HepG2 (cell line): ENCODE results near the gene HLA-DRB1. TPM values are rescaled to one million over a fixed set of nuclear protein-coding genes. Genes with fewer than 3 reads are reported as not detected.

Experiments
- ATAC-seq: fragments of 200-7000 bp; cut with Tn5 transposase; 3 replicates; pipeline ENCODE4 v1.9.1; 2020; ENCODE audit warnings: mild to moderate bottlenecking, moderate library complexity
- BruUV-seq: library from RNA; stranded (reverse); fragments of 400-500 nt; replicated peaks from 2 replicates; lab custom pipeline; 2021; lab: Mats Ljungman, UMichigan
- CTCF ChIA-PET: fragments of 300-600 bp; formaldehyde crosslinking; extraction: SDS; loops from one replicate; lab custom pipeline; 2021; ENCODE audit warnings: low total read pairs, inconsistent platforms, low intra/inter-chr PET ratio; lab: Yijun Ruan, JAX
- POLR2A ChIA-PET: fragments of 350-600 bp; sonication (Branson Sonifier 250); formaldehyde crosslinking; loops from one replicate; lab custom pipeline; 2020; ENCODE audit warnings: antibody characterized with exemption, inconsistent platforms; lab: Yijun Ruan, JAX
- DNase-seq: peaks from one replicate; pipeline ENCODE4 v3.0.0-alpha.2; 2015; ENCODE audit warnings: low spot score
- FAIRE-seq: peaks from 3 replicates; lab custom pipeline; 2011; peaks lifted over from hg19 to GRCh38; lab: Jason Lieb, UNC
- H2AFZ ChIP-seq: one replicate; pipeline ENCODE4 v1.6.1; 2011; ENCODE audit warnings: low read length, inconsistent platforms
- H3K27ac ChIP-seq: fragments of 300-600 bp; 3 replicates; pipeline ENCODE4 v1.8.0; 2011; ENCODE audit warnings: mixed run types, mild to moderate bottlenecking, mixed read lengths, low read length, inconsistent platforms; ENCODE audit not compliant: insufficient read depth; ENCODE audit errors: extremely low read length
- H3K27me3 ChIP-seq, 2 experiments: fragments of 200-600 bp in 1 of 2; 2 replicates in 1 of 2; 3 replicates in 1 of 2; pipeline versions ENCODE4 v1.6.0 to v1.8.0; 2011; ENCODE audit warnings: low read length in 2 of 2, mild to moderate bottlenecking in 2 of 2, moderate library complexity in 2 of 2, inconsistent platforms in 1 of 2; ENCODE audit not compliant: insufficient read depth in 2 of 2, control insufficient read depth in 1 of 2
- H3K36me3 ChIP-seq, 2 experiments: fragments of 200-600 bp in 1 of 2; replicated peaks in 1 of 2; 2 replicates in 1 of 2; 3 replicates in 1 of 2; pipeline versions ENCODE4 v1.5.1 to v1.8.0; 2011; ENCODE audit warnings: low read length in 2 of 2, inconsistent platforms in 1 of 2; ENCODE audit not compliant: insufficient read depth in 2 of 2, control insufficient read depth in 1 of 2
- H3K4me1 ChIP-seq: 2 replicates; pipeline ENCODE4 v1.5.1; 2012; ENCODE audit warnings: low read length, inconsistent platforms; ENCODE audit not compliant: insufficient read depth
- H3K4me2 ChIP-seq: 2 replicates; pipeline ENCODE4 v1.6.0; 2011; ENCODE audit warnings: low read depth, low read length, inconsistent platforms
- H3K4me3 ChIP-seq, 3 experiments: fragments of 200-600 bp in 1 of 3; sonication (generic), shearing (Covaris generic) in 1 of 3; replicated peaks in 1 of 3; 2 replicates each; pipeline ENCODE4 v1.5.1; 2011 to 2016; ENCODE audit warnings: low read length in 3 of 3, inconsistent platforms in 2 of 3, low read depth in 2 of 3, mild to moderate bottlenecking in 2 of 3, control low read depth in 1 of 3, mixed read lengths in 1 of 3; ENCODE audit not compliant: insufficient read depth in 1 of 3
- H3K79me2 ChIP-seq: one replicate; pipeline ENCODE4 v1.6.1; 2011; ENCODE audit warnings: low read length, inconsistent platforms; ENCODE audit not compliant: insufficient read depth
- H3K9ac ChIP-seq: 2 replicates; pipeline ENCODE4 v1.6.0; 2011; ENCODE audit warnings: mild to moderate bottlenecking, low read depth, low read length, inconsistent platforms; ENCODE audit not compliant: insufficient read depth
- H3K9me3 ChIP-seq: 2 replicates; pipeline ENCODE4 v1.5.1; 2012; ENCODE audit warnings: mild to moderate bottlenecking, low read length
- H4K20me1 ChIP-seq: 2 replicates; pipeline ENCODE4 v1.6.0; 2011; ENCODE audit warnings: inconsistent platforms, mild to moderate bottlenecking, low read length, moderate library complexity; ENCODE audit not compliant: insufficient read depth
- ASH2L ChIP-seq: fragments of 300-600, 200-600 bp; sonication (generic); IDR thresholded peaks from 2 replicates; pipeline ENCODE4 v1.7.0; 2017; ENCODE audit warnings: low read depth, mild to moderate bottlenecking, moderate library complexity, mixed read lengths, low read length; ENCODE audit not compliant: insufficient read length
- CREB1 ChIP-seq, 2 experiments: fragments of 450-650 bp in 1 of 2; IDR thresholded peaks; 2 replicates each; pipeline ENCODE4 v1.6.1; 2016 to 2017; ENCODE audit warnings: control low read depth in 1 of 2, mild to moderate bottlenecking in 1 of 2, missing compliant biosample characterization in 1 of 2, missing genetic modification characterization in 1 of 2
- IRX3 ChIP-seq: sonication (generic); formaldehyde crosslinking; IDR thresholded peaks from 2 replicates; pipeline ENCODE4 v1.8.1; 2023; ENCODE audit warnings: mild to moderate bottlenecking, low read depth, missing genetic modification reagents, borderline replicate concordance
- ISL2 ChIP-seq: sonication (generic); formaldehyde crosslinking; IDR thresholded peaks from 2 replicates; pipeline ENCODE4 v1.5.0; 2020; ENCODE audit warnings: missing genetic modification reagents
- NCOA5 ChIP-seq: sonication (generic); formaldehyde crosslinking; IDR thresholded peaks from 2 replicates; pipeline ENCODE4 v1.4.0; 2020; ENCODE audit warnings: missing genetic modification reagents
- NFRKB ChIP-seq: fragments of 450-650 bp; IDR thresholded peaks from 2 replicates; pipeline ENCODE4 v1.6.1; 2017
- NR2F2 ChIP-seq: IDR thresholded peaks from 2 replicates; pipeline ENCODE4 v1.6.1; 2012; ENCODE audit warnings: low read depth, inconsistent platforms, borderline replicate concordance
- PAX8 ChIP-seq: sonication (generic); formaldehyde crosslinking; IDR thresholded peaks from 2 replicates; pipeline ENCODE4 v1.8.0; 2022; ENCODE audit warnings: mild to moderate bottlenecking, missing genetic modification reagents, borderline replicate concordance
- WGBS: methylation state at CpG from one replicate; pipeline ENCODE4 v1.1.6; 2017; ENCODE audit warnings: low lambda C conversion rate; 5-methylcytosine and 5-hydroxymethylcytosine counted together
- in situ Hi-C: cut with HindIII; loops from 2 replicates; pipeline ENCODE4 v1.10.0; 2017; ENCODE audit warnings: low pct_unique_long_range_greater_than_20kb; ENCODE audit not compliant: extremely low pct_ligation_motif_present
- intact Hi-C: fragments of 100-400 bp; cut with micrococcal nuclease; formaldehyde crosslinking; loops from one replicate; pipeline ENCODE4 v1.10.0; 2022; ENCODE audit not compliant: unreplicated experiment
- polyA plus RNA-seq, 8 experiments: library from polyadenylated mRNA; depleted of rRNA in 3 of 8; stranded (reverse) in 7 of 8; unstranded in 1 of 8; fragments of >200 nt; fragmentation: Illumina TruSeq in 4 of 8; extraction: Trizol in 4 of 8; gene quantifications; 2 replicates each; pipeline versions ENCODE4 v1.2.1 to v1.2.3, GENCODE V29; 2011 to 2016; ENCODE audit warnings: low read depth in 4 of 8, missing spikeins in 1 of 8, mixed read lengths in 1 of 8; ENCODE audit not compliant: insufficient read depth in 1 of 8
- total RNA-seq, 5 experiments: library from RNA; depleted of rRNA; stranded (reverse); fragments of >200 nt; fragmentation: Illumina TruSeq; extraction: Trizol; gene quantifications; 2 replicates each; pipeline ENCODE4 v1.2.3, GENCODE V29; 2016; ENCODE audit warnings: low read depth in 1 of 5
- TF ChIP-seq, protein P1 (sequence below): IDR thresholded peaks from 2 replicates; pipeline ENCODE4 v1.6.1; 2016; ENCODE audit warnings: mild to moderate bottlenecking

HLA-DRB1 gene
- total and polyA plus RNA-seq, 2 of the 13 experiments (the other 11 are each of a cell fraction or from before 2014, with no cell fraction given), result 0.09 TPM; not detected in 1

- TF ChIP-seq PAX8 (CRISPR knock-in tag) (no peak), NCOA5 (no peak), NFRKB (no peak), IRX3 (CRISPR knock-in tag) (no peak), ISL2 (no peak), ASH2L (no peak), NR2F2 (no peak), CREB1 (IDR thresholded peaks at IDR 0.05) (no peak), CREB1 (CRISPR knock-in tag; IDR thresholded peaks at IDR 0.05) (no peak)
- TF ChIP-seq, protein P1, sequence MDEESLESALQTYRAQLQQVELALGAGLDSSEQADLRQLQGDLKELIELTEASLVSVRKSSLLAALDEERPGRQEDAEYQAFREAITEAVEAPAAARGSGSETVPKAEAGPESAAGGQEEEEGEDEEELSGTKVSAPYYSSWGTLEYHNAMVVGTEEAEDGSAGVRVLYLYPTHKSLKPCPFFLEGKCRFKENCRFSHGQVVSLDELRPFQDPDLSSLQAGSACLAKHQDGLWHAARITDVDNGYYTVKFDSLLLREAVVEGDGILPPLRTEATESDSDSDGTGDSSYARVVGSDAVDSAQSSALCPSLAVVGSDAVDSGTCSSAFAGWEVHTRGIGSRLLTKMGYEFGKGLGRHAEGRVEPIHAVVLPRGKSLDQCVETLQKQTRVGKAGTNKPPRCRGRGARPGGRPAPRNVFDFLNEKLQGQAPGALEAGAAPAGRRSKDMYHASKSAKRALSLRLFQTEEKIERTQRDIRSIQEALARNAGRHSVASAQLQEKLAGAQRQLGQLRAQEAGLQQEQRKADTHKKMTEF, result no peak
- no TSS peak for BruUV-seq
- Histone ChIP-seq H3K27ac (no peak overlapping the region), H3K4me2 (no peak overlapping the region), H3K4me1 (0 out of 2 replicates have a peak, but pooled peaks cover 6% of the 10 kb centered on the region), H3K9ac (no peak overlapping the region), H3K27me3 (no peaks in the 10 kb centered on the region), H3K79me2 (no peaks in the 10 kb centered on the region), H3K4me3 (no peak overlapping the region), H2AFZ (no peak overlapping the region), H3K9me3 (no peaks in the 10 kb centered on the region), H4K20me1 (no peaks in the 10 kb centered on the region), H3K36me3 (no peaks in the 10 kb centered on the region)
- DNase-seq, result no peak
- intact Hi-C loops, result loop anchor here (1.0 kb wide), 1 partner anchor 9 kb away; no protein-coding TSS in a partner anchor
- WGBS, result 7% methylated on average over 2 of the region's 2 CpGs
- ChIA-PET POLR2A (no interaction called here), CTCF (no interaction called here)
- ATAC-seq, result no peak
- FAIRE-seq, result no peak
- in situ Hi-C loops, result no loop called here
Measured at GRCh38 chr6:32562940-32563339, 26.7 kb downstream of the HLA-DRB1 start.
